Neural progenitor cell (in vitro differentiated cells): Measurements from ENCODE around the gene IFNK.

Source experiments
- EZH2 ChIP-seq: fragments of 200-600 bp; sonication (generic); IDR thresholded peaks from 2 replicates; pipeline ENCODE4 v1.6.1; 2017; ENCODE audit warnings: antibody characterized with exemption, mild to moderate bottlenecking, moderate library complexity
- TF ChIP-seq, protein P1 (sequence below): fragments of 200-600 bp; sonication (generic); IDR thresholded peaks from 2 replicates; pipeline ENCODE4 v1.5.1; 2017; ENCODE audit warnings: antibody characterized with exemption, mild to moderate bottlenecking

DNA sequence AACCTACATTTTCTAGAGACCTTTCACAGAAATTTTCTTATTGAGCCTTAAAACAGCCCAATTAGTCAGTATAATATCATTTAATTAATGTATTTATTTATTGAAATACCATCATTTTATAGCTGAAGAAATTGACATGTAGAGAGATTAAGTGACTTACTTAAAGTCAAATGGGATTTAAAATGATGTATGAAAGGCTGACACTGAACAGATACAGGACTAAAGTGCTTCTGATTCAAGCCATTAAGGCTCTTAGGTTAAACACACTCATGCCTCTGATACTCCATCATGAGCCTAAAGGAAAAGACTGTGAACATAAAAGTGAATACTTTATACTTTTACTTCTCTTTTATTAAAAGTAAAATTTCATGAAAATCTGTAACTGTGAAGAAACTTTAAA lies 36.4 kb downstream of the IFNK start:
- TF ChIP-seq, protein P1, sequence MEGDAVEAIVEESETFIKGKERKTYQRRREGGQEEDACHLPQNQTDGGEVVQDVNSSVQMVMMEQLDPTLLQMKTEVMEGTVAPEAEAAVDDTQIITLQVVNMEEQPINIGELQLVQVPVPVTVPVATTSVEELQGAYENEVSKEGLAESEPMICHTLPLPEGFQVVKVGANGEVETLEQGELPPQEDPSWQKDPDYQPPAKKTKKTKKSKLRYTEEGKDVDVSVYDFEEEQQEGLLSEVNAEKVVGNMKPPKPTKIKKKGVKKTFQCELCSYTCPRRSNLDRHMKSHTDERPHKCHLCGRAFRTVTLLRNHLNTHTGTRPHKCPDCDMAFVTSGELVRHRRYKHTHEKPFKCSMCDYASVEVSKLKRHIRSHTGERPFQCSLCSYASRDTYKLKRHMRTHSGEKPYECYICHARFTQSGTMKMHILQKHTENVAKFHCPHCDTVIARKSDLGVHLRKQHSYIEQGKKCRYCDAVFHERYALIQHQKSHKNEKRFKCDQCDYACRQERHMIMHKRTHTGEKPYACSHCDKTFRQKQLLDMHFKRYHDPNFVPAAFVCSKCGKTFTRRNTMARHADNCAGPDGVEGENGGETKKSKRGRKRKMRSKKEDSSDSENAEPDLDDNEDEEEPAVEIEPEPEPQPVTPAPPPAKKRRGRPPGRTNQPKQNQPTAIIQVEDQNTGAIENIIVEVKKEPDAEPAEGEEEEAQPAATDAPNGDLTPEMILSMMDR: no peak
- TF ChIP-seq EZH2: no peak
